ENCODE measurements around the gene DNM1. TPM values are rescaled to one million over a fixed set of nuclear protein-coding genes. Genes with fewer than 3 reads are reported as not detected.

Gene DNM1
- total RNA-seq, 1 donor from 2014 or later, result 87.0 TPM

DNA sequence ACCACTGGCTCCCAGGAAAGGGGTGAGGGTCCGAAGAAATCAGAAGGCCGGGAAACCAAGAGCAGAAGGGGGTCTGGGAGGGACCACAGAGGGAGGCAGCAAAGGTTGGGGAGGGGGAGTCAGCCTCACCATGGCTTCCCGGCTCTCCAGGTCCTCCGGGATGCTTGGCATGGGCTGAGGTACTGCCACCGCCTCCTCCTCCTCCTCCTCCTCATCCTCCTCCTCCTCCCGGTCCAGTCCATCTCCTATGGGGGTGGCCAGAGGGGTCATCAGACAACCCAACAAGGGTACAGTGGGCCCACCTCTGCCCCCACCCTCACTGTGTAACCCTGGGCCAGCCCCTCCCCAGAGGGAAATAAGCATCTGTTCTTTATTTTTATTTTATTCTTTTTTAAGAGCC, 55.1 kb downstream of the DNM1 start:
- H3K4me1 Mint-ChIP-seq (ENCODE audit: low read depth), result peaks cover 4% of the 10 kb centered on the region
- H3K9me3 Mint-ChIP-seq (ENCODE audit: low read depth), result no peaks in the 10 kb centered on the region
- no peak overlapping the region for H3K4me3 Mint-ChIP-seq (ENCODE audit: unreplicated experiment)
- DNase-seq (ENCODE audit: low spot score), result no peak
- H3K27ac Mint-ChIP-seq (ENCODE audit: unreplicated experiment), result peak overlapping the region; percentile 51
- H3K36me3 Mint-ChIP-seq (ENCODE audit: low read depth), result peaks cover 35% of the 10 kb centered on the region
- no peak for TF ChIP-seq CTCF (IDR thresholded peaks at IDR 0.05)
- no peaks in the 10 kb centered on the region for H3K27me3 Mint-ChIP-seq (ENCODE audit: low read depth)

DNA sequence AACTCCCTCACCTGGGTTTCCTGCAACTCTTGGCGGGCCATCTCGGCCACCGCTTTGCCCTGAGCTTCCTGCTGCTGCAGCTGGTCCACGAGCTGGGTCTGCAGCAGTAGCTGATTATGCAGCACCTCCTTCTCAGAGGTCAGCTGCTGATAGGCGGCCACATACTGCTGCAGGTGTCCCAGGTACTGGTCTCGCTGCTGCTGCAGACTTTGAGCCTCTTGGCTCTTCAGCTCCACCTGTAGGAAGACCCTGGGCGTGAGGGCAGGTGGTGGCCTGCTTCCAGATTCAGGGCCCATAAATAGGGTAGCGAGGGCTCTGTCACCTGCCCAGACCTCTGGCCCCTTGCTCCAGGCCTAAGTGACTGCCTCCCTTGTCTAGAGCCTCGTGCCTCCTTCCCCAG, 56.0 kb downstream of the DNM1 start:
- Mint-ChIP-seq H3K27ac (ENCODE audit: unreplicated experiment) (no peak overlapping the region), H3K4me3 (ENCODE audit: unreplicated experiment) (no peak overlapping the region), H3K9me3 (ENCODE audit: low read depth) (no peaks in the 10 kb centered on the region), H3K36me3 (ENCODE audit: low read depth) (peaks cover 35% of the 10 kb centered on the region), H3K4me1 (ENCODE audit: low read depth) (peaks cover 3% of the 10 kb centered on the region), H3K27me3 (ENCODE audit: low read depth) (no peaks in the 10 kb centered on the region)
- DNase-seq (ENCODE audit: low spot score), result no peak
- peak; percentile 18 for TF ChIP-seq CTCF (IDR thresholded peaks at IDR 0.05)

GRCh38 chr9:128260340-128260739, 57.2 kb downstream of the DNM1 start:
- Mint-ChIP-seq H3K27ac (ENCODE audit: unreplicated experiment) (no peak overlapping the region), H3K4me1 (ENCODE audit: low read depth) (peaks cover 3% of the 10 kb centered on the region), H3K36me3 (ENCODE audit: low read depth) (peaks cover 45% of the 10 kb centered on the region), H3K9me3 (ENCODE audit: low read depth) (no peaks in the 10 kb centered on the region), H3K4me3 (ENCODE audit: unreplicated experiment) (no peak overlapping the region), H3K27me3 (ENCODE audit: low read depth) (no peaks in the 10 kb centered on the region)
- no peak for TF ChIP-seq CTCF (IDR thresholded peaks at IDR 0.05)
- DNase-seq (ENCODE audit: low spot score), result no peak

GRCh38 chr9:128262687-128263086, 59.5 kb downstream of the DNM1 start:
- H3K9me3 Mint-ChIP-seq (ENCODE audit: low read depth), result no peaks in the 10 kb centered on the region
- no peak for DNase-seq (ENCODE audit: low spot score)
- H3K36me3 Mint-ChIP-seq (ENCODE audit: low read depth), result peaks cover 53% of the 10 kb centered on the region
- H3K4me3 Mint-ChIP-seq (ENCODE audit: unreplicated experiment), result no peak overlapping the region
- no peak for TF ChIP-seq CTCF (IDR thresholded peaks at IDR 0.05)
- H3K27ac Mint-ChIP-seq (ENCODE audit: unreplicated experiment), result peak overlapping the region; percentile 8
- H3K27me3 Mint-ChIP-seq (ENCODE audit: low read depth), result no peaks in the 10 kb centered on the region
- H3K4me1 Mint-ChIP-seq (ENCODE audit: low read depth), result no peaks in the 10 kb centered on the region

DNA sequence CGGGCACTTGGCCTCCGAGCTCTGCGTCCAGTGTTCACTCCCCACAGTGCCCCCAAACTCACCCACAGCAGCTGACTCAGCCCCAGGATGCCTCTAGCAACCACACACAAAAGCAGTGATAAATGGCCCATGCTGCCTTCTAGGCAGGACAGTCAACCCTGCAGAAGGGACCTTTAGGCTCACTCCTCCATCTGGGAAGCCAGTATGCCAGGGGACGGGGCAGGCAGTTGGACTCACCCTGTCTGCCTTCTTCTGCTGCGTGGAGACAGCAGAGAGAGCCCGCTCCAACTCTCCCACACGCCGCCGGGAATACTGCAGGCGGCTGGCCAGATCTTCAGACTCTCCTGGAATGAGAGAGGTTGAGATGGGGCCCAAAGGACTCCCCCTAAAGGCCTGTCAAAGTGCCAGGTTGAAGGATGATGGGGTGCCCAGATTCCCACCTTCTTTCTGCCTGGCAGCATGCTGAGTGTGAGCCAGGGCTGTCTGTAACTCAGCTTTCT, 62.2 kb downstream of the DNM1 start:
- Mint-ChIP-seq H3K36me3 (ENCODE audit: low read depth) (peaks cover 49% of the 10 kb centered on the region), H3K27me3 (ENCODE audit: low read depth) (no peaks in the 10 kb centered on the region), H3K27ac (ENCODE audit: unreplicated experiment) (peak overlapping the region; percentile 12), H3K4me3 (ENCODE audit: unreplicated experiment) (no peak overlapping the region), H3K4me1 (ENCODE audit: low read depth) (no peaks in the 10 kb centered on the region), H3K9me3 (ENCODE audit: low read depth) (no peaks in the 10 kb centered on the region)
- no peak for TF ChIP-seq CTCF (IDR thresholded peaks at IDR 0.05)
- DNase-seq (ENCODE audit: low spot score), result no peak

Data from chondrocyte (in vitro differentiated cells).